SH-SY5Y (cell line): ENCODE data around the gene MAP2K3.

Source experiments
- GATA2 ChIP-seq: IDR thresholded peaks from 2 replicates; pipeline ENCODE4 v1.6.1; 2011; ENCODE audit warnings: mild to moderate bottlenecking, low read depth, low read length
- GATA3 ChIP-seq: IDR thresholded peaks from 2 replicates; pipeline ENCODE4 v1.6.1; 2011; ENCODE audit warnings: low read depth, mild to moderate bottlenecking, low read length, moderate library complexity

- no peak for TF ChIP-seq GATA2
- TF ChIP-seq GATA3 = no peak
These were observed 811 bp upstream of the MAP2K3 start for GRCh38 chr17:21283482-21284318.
